ENCODE data around the gene FAM186B.

DNA sequence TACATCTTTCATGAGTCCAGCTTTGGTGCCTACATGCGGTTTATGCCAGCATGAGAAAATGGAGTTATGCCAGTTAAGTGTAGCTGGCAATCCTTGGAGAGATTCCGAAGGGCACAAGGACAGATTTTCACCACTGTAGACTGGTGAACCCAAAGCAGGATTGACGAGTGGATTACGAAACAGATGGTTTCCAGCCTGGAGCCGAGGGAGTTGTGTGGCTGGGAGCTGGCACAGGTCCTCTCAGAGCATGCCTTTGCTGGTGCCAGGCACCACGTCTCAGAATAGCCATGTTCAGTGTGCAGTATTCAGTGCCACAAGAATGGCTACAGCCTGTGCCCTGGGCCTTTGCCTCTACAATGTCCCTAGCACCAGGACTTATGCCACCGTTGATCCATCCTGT is 53.4 kb downstream of the FAM186B start:
- no peak for TF ChIP-seq EZH2 (IDR thresholded peaks at IDR 0.05; ENCODE audit: borderline replicate concordance, low read length)
- TF ChIP-seq, protein P1, sequence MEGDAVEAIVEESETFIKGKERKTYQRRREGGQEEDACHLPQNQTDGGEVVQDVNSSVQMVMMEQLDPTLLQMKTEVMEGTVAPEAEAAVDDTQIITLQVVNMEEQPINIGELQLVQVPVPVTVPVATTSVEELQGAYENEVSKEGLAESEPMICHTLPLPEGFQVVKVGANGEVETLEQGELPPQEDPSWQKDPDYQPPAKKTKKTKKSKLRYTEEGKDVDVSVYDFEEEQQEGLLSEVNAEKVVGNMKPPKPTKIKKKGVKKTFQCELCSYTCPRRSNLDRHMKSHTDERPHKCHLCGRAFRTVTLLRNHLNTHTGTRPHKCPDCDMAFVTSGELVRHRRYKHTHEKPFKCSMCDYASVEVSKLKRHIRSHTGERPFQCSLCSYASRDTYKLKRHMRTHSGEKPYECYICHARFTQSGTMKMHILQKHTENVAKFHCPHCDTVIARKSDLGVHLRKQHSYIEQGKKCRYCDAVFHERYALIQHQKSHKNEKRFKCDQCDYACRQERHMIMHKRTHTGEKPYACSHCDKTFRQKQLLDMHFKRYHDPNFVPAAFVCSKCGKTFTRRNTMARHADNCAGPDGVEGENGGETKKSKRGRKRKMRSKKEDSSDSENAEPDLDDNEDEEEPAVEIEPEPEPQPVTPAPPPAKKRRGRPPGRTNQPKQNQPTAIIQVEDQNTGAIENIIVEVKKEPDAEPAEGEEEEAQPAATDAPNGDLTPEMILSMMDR (IDR thresholded peaks at IDR 0.05; ENCODE audit: low read length) = no peak
